Tibial nerve (tissue), 4 donors: ENCODE results near the gene NHSL1.

ENCODE experiments used
- CTCF ChIP-seq, 5 experiments: fragments of 200-600 bp in 3 of 5; fragments of 450-650 bp in 2 of 5; sonication (generic) in 3 of 5; IDR thresholded peaks; one replicate each; pipeline ENCODE4 v1.5.1; 2016 to 2019; ENCODE audit warnings: antibody characterized with exemption in 5 of 5, mild to moderate bottlenecking in 3 of 5, moderate library complexity in 2 of 5
- EP300 ChIP-seq, 2 donors: sonication (generic); formaldehyde crosslinking; IDR thresholded peaks; one replicate each; pipeline ENCODE4 v1.6.1; 2017; ENCODE audit warnings: antibody characterized with exemption in 2 of 2, mild to moderate bottlenecking in 1 of 2
- POLR2A ChIP-seq, 2 donors: fragments of 450-650 bp; IDR thresholded peaks; one replicate each; pipeline ENCODE4 v1.6.1; 2017; ENCODE audit warnings: antibody characterized with exemption in 2 of 2, mild to moderate bottlenecking in 2 of 2, moderate library complexity in 2 of 2

- TF ChIP-seq POLR2A (IDR thresholded peaks at IDR 0.05), result no peak
- TF ChIP-seq CTCF (IDR thresholded peaks at IDR 0.05), result no peak
- no peak for TF ChIP-seq EP300 (IDR thresholded peaks at IDR 0.05)
Observed at GRCh38 chr6:138442663-138443062, 56.6 kb downstream of the NHSL1 start.
